GM18505 (cell line): ENCODE measurements around the gene C1QTNF8.
"Not testable (repeated sequence)": the region's sequence is repeated elsewhere in the genome, so short reads cannot be mapped to it uniquely, and the experiment has no call there.

Source experiments
- ATAC-seq: cut with Tn5 transposase; IDR thresholded peaks from one replicate; pipeline ENCODE4 v1.9.1; 2021; ENCODE audit not compliant: unreplicated experiment
- POLR2A ChIP-seq: IDR thresholded peaks from 4 replicates; pipeline ENCODE4 v1.6.1; 2011; ENCODE audit warnings: borderline replicate concordance; ENCODE audit not compliant: insufficient read depth, insufficient read length; ENCODE audit errors: extremely low read depth

The C1QTNF8 gene

GRCh38 chr16:1100084-1100800 lies 4.2 kb upstream of the C1QTNF8 start:
- no peak for TF ChIP-seq POLR2A
- no peak for ATAC-seq

GRCh38 chr16:1099189-1100083 lies 3.4 kb upstream of the C1QTNF8 start:
- ATAC-seq = no peak
- no peak for TF ChIP-seq POLR2A

GRCh38 chr16:1098266-1098991 lies 2.4 kb upstream of the C1QTNF8 start:
- ATAC-seq = no peak

GRCh38 chr16:1097800-1098199 lies 1.8 kb upstream of the C1QTNF8 start:
- no peak for TF ChIP-seq POLR2A

More at GRCh38 chr16:1098266-1098991, 2.4 kb upstream of the C1QTNF8 start:
- TF ChIP-seq POLR2A = no peak

GRCh38 chr16:1097156-1097555 lies 1.1 kb upstream of the C1QTNF8 start:
- no peak for ATAC-seq
- TF ChIP-seq POLR2A = no peak

More at GRCh38 chr16:1097800-1098199, 1.8 kb upstream of the C1QTNF8 start:
- ATAC-seq = no peak

- ATAC-seq = no peak
- no peak for TF ChIP-seq POLR2A
Observed at GRCh38 chr16:1095450-1096168, 435 bp downstream of the C1QTNF8 start.

GRCh38 chr16:1094601-1095449 lies 1.2 kb downstream of the C1QTNF8 start:
- ATAC-seq = no peak
- TF ChIP-seq POLR2A = no peak

- no peak for TF ChIP-seq POLR2A
- no peak for ATAC-seq
Observed at GRCh38 chr16:1094124-1094479, 1.9 kb downstream of the C1QTNF8 start.

GRCh38 chr16:1093284-1094123 lies 2.5 kb downstream of the C1QTNF8 start:
- no peak for ATAC-seq
- TF ChIP-seq POLR2A = no peak

GRCh38 chr16:1092685-1093283 lies 3.3 kb downstream of the C1QTNF8 start:
- not testable (repeated sequence) for ATAC-seq

- ATAC-seq = no peak
- no peak for TF ChIP-seq POLR2A
Observed at GRCh38 chr16:1091992-1092552, 4.0 kb downstream of the C1QTNF8 start.
